Keratinocyte (primary cell): Measurements from ENCODE around the gene PI4KA. TPM values are rescaled to one million over a fixed set of nuclear protein-coding genes. Genes with fewer than 3 reads are reported as not detected.

Experiments used
- DNase-seq: peaks from one replicate; pipeline ENCODE4 v3.0.0-alpha.2; 2011; ENCODE audit warnings: low read depth, missing footprints, low spot score
- FAIRE-seq: peaks from 2 replicates; lab custom pipeline; 2011; peaks lifted over from hg19 to GRCh38; lab: Jason Lieb, UNC
- H2AFZ ChIP-seq: 2 replicates; pipeline ENCODE4 v1.6.0; 2012; ENCODE audit warnings: low read length, control low read depth, inconsistent platforms; ENCODE audit not compliant: control insufficient read depth
- H3K27ac ChIP-seq: 2 replicates; pipeline ENCODE4 v1.5.1; 2011; ENCODE audit warnings: low read length; ENCODE audit not compliant: control insufficient read depth, insufficient read depth
- H3K27me3 ChIP-seq: 3 replicates; pipeline ENCODE4 v1.6.0; 2011; ENCODE audit warnings: low read length; ENCODE audit not compliant: control insufficient read depth, insufficient read depth; ENCODE audit errors: extremely low read depth
- H3K36me3 ChIP-seq, 2 experiments: 2 replicates in 1 of 2; 3 replicates in 1 of 2; pipeline ENCODE4 v1.5.1; 2011; ENCODE audit warnings: low read length in 2 of 2, mild to moderate bottlenecking in 1 of 2; ENCODE audit not compliant: control insufficient read depth in 2 of 2, insufficient read depth in 2 of 2; ENCODE audit errors: extremely low read depth in 1 of 2
- H3K4me1 ChIP-seq: 3 replicates; pipeline ENCODE4 v1.5.1; 2011; ENCODE audit warnings: low read length; ENCODE audit not compliant: control insufficient read depth, insufficient read depth; ENCODE audit errors: extremely low read depth
- H3K4me2 ChIP-seq: 3 replicates; pipeline ENCODE4 v1.6.0; 2011; ENCODE audit warnings: low read depth, low read length; ENCODE audit not compliant: control insufficient read depth, insufficient read depth; ENCODE audit errors: extremely low read depth
- H3K4me3 ChIP-seq, 3 experiments: fragments of 200-600 bp in 1 of 3; sonication (generic) in 1 of 3; 2 replicates in 2 of 3; 3 replicates in 1 of 3; pipeline ENCODE4 v1.5.1; 2011 to 2016; ENCODE audit warnings: low read length in 3 of 3, mild to moderate bottlenecking in 3 of 3, control low read depth in 2 of 3, inconsistent platforms in 1 of 3, low read depth in 1 of 3, mixed read lengths in 1 of 3, mixed run types in 1 of 3, moderate library complexity in 1 of 3; ENCODE audit not compliant: control insufficient read depth in 2 of 3, insufficient read depth in 2 of 3; ENCODE audit errors: extremely low read depth in 1 of 3
- H3K79me2 ChIP-seq: 2 replicates; pipeline ENCODE4 v1.6.0; 2012; ENCODE audit warnings: low read length; ENCODE audit not compliant: control insufficient read depth, insufficient read depth
- H3K9ac ChIP-seq: 3 replicates; pipeline ENCODE4 v1.6.0; 2011; ENCODE audit warnings: low read length; ENCODE audit not compliant: control insufficient read depth, insufficient read depth; ENCODE audit errors: extremely low read depth
- H3K9me1 ChIP-seq: 3 replicates; pipeline ENCODE4 v1.6.0; 2011; ENCODE audit warnings: low read length; ENCODE audit not compliant: control insufficient read depth, insufficient read depth; ENCODE audit errors: extremely low read depth
- H3K9me3 ChIP-seq: 2 replicates; pipeline ENCODE4 v1.5.1; 2012; ENCODE audit warnings: low read depth, low read length; ENCODE audit not compliant: control insufficient read depth
- H4K20me1 ChIP-seq: 3 replicates; pipeline ENCODE4 v1.6.0; 2011; ENCODE audit warnings: low read length; ENCODE audit not compliant: control insufficient read depth, insufficient read depth; ENCODE audit errors: extremely low read depth
- CTCF ChIP-seq, 3 experiments: IDR thresholded peaks in 1 of 3; conservative IDR thresholded peaks in 1 of 3; optimal IDR thresholded peaks in 1 of 3; 2 replicates in 2 of 3; 3 replicates in 1 of 3; pipeline versions ENCODE3 to v1.5.1; 2011; ENCODE audit warnings: low read length in 3 of 3, mild to moderate bottlenecking in 3 of 3, moderate library complexity in 2 of 3, control low read depth in 1 of 3, inconsistent platforms in 1 of 3; ENCODE audit not compliant: insufficient read depth in 2 of 3; ENCODE audit errors: extremely low read depth in 1 of 3
- EZH2 ChIP-seq: IDR thresholded peaks from one replicate; pipeline ENCODE4 v1.6.1; 2012; ENCODE audit warnings: inconsistent platforms, mild to moderate bottlenecking, low read length, moderate library complexity
- dilution Hi-C: fragments of 300-500 bp; cut with MboI; formaldehyde crosslinking; loops from one replicate; pipeline ENCODE4 v1.7.0; 2020; ENCODE audit warnings: low sequenced_read_pairs; ENCODE audit not compliant: extremely low pct_ligation_motif_present
- polyA plus RNA-seq, 5 experiments: library from polyadenylated mRNA; depleted of rRNA in 3 of 5; stranded (reverse) in 3 of 5; stranded (forward) in 1 of 5; unstranded in 1 of 5; fragments of >200 nt; gene quantifications; 1 replicate in 1 of 5; 2 replicates in 3 of 5; 3 replicates in 1 of 5; pipeline versions ENCODE4 v1.2.1 to v1.2.3, GENCODE V29; 2011 to 2012; ENCODE audit warnings: missing spikeins in 2 of 5, low read depth in 1 of 5, low replicate concordance in 1 of 5

The PI4KA gene
- polyA plus RNA-seq, 1 donor (not counting 4 experiments of a cell fraction or from before 2014, with no cell fraction given) = 13.6 TPM

- FAIRE-seq = no peak
Measured at GRCh38 chr22:20788627-20789344, 69.8 kb downstream of the PI4KA start.

GRCh38 chr22:20787746-20788626 lies 70.6 kb downstream of the PI4KA start:
- no peak overlapping the region for H3K4me2 ChIP-seq
- dilution Hi-C loops = no loop called here
- H3K9me1 ChIP-seq = no peaks in the 10 kb centered on the region
- no peaks in the 10 kb centered on the region for H3K27me3 ChIP-seq
- H3K9me3 ChIP-seq = no peaks in the 10 kb centered on the region
- no peaks in the 10 kb centered on the region for H3K79me2 ChIP-seq
- H2AFZ ChIP-seq = no peak overlapping the region
- FAIRE-seq (no peak), DNase-seq (no peak)
- H4K20me1 ChIP-seq = no peaks in the 10 kb centered on the region
- H3K4me3 ChIP-seq = no peak overlapping the region
- H3K4me1 ChIP-seq = no peaks in the 10 kb centered on the region
- no peak for TF ChIP-seq EZH2
- TF ChIP-seq CTCF (optimal IDR thresholded peaks at IDR 0.05 in 1 of 3, IDR thresholded peaks at IDR 0.05 in 1 of 3, conservative IDR thresholded peaks at IDR 0.05 in 1 of 3; ENCODE audit: extremely low read depth in 1 of 3, insufficient read depth in 2 of 3, low read length in 3 of 3) = no peak
- H3K27ac ChIP-seq = no peak overlapping the region
- peaks cover 12 to 23% of the 10 kb centered on the region in 2 experiments for H3K36me3 ChIP-seq
- H3K9ac ChIP-seq = no peak overlapping the region

More at GRCh38 chr22:20788627-20789344, 69.8 kb downstream of the PI4KA start:
- Histone ChIP-seq H3K36me3 (peaks cover 12 to 20% of the 10 kb centered on the region in 2 experiments), H3K9me3 (no peaks in the 10 kb centered on the region), H4K20me1 (no peaks in the 10 kb centered on the region), H3K27ac (no peak overlapping the region), H3K4me2 (no peak overlapping the region), H3K4me1 (no peaks in the 10 kb centered on the region), H2AFZ (no peak overlapping the region), H3K4me3 (no peak overlapping the region), H3K9me1 (no peaks in the 10 kb centered on the region), H3K79me2 (no peaks in the 10 kb centered on the region), H3K27me3 (no peaks in the 10 kb centered on the region), H3K9ac (no peak overlapping the region)
- TF ChIP-seq EZH2 = no peak
- TF ChIP-seq CTCF (optimal IDR thresholded peaks at IDR 0.05 in 1 of 3, IDR thresholded peaks at IDR 0.05 in 1 of 3, conservative IDR thresholded peaks at IDR 0.05 in 1 of 3; ENCODE audit: extremely low read depth in 1 of 3, insufficient read depth in 2 of 3, low read length in 3 of 3) = no peak
- dilution Hi-C loops = no loop called here
- no peak for DNase-seq
